ENCODE results near the gene HSF4.

HSF4 gene

DNA sequence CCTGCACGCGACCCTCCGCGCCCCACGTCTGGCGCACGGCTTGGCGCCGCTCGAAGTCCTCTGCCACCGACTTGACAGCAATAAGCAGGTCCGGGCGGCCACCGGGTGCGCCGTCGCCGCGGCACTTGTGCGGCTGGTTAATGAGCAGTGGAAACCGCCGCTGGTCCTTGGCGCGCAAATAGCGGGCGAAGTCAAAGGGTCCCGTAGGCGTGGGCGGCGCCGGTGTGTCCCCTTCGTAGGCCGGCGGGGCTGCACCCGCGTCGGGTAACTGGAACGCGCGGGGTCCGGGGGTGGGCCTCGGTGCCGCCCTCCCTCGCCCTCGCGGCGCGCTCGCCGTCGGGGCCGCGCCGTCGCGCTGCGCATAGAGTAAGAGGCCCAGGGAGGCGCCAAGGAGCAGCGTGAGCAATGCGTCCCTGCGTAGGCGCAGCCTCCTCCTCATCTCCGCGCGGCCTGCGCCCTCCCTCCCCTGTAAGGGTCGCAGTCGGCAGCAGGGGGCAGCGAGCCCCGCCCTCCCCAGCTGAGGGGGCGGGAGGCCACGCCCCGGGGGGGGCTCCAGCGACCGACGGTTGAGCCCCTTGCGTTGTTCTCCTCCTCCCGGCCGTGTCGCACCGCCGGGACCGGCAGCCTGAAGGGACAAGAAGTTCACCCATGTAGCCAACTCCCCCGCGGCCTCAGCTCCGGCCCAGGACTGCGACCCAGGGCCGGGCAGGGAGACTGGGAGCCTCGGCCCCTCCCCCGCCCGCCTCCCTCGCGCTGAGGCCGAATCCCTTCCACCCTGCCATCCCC, 14.3 kb upstream of the HSF4 start:
- peak; percentile 34 to 66 for DNase-seq (ENCODE audit: low read depth in 2 of 2)

- DNase-seq (ENCODE audit: low read depth in 2 of 2): no peak
Observed at GRCh38 chr16:67150833-67151396, 13.6 kb upstream of the HSF4 start, which contains the start of gene B3GNT9. Gene B3GNT9 (minus strand): TSS chr16:67150998. CDS start chr16:67150485, 513 bp downstream.

DNA sequence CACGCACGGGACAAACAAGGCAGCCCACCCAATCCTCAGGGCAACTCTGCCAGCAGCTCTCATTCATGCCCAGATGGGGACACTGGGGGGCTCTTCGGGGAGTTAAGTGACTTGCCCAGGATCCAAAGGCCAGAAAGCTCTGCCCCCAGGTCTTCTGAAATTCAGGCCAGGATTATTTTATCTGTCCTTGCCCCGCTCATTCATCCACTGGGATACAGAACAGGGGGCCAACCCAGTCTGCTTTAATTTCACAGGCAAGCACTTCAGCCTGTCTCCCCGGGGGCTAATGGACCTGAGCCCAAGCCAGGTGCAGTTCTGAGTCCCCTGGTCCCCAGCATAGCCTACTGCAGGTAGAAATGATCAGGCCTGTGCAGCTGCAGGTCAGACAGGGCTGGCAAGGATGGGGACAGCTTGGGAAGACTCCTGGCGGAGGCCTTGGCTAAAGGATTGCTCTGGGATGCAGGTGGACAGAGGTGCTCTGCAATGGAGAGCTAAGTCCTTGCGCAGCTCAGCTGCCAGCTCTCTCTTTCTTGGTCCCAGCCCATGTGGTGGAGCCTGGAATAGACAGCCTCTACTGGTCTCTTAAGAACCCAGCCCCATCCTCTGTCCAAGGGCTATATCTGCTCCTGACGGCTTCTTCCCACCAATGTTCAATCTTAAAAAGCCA, 13.0 kb upstream of the HSF4 start:
- no peak for DNase-seq (ENCODE audit: low read depth in 2 of 2)

DNA sequence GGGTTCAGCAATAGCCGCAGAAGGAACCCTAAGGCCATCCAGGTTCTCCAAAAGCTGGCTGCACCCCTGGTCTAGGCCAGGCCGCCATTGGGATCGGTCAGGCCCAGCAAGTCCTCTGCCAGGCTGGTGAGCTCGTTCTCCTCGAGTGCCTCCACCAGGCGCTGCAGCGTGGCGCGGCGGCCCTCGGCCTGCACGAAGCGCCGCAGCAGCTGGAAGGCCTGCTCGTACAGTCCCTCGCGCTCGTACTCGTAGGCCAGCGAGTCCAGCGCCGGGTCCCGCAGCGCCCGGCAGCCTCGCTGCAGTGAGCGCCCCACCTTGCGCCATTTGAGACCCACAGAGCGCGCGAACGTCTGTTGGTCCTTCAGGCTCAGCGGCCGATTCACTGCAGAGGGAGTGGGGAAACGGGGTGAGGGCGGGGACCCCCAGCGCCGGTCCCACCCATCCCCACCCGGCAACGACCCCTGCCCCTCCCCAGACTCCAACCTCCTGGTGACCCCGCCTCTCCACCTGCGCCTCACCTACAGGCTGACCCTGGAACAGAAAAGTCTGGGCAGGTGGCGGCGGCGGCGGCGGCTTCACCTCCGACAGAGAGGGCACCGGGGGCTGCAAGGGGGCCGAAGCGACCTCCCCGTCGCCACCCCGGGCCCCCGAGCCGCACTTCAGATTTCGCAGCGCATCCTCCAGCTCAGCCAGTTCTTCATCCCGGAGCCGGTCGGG, 9.8 kb upstream of the HSF4 start:
- no peak for DNase-seq (ENCODE audit: low read depth in 2 of 2)

GRCh38 chr16:67155295-67156142, 9.0 kb upstream of the HSF4 start:
- DNase-seq (ENCODE audit: low read depth in 2 of 2): peak; percentile 43 to 67

DNA sequence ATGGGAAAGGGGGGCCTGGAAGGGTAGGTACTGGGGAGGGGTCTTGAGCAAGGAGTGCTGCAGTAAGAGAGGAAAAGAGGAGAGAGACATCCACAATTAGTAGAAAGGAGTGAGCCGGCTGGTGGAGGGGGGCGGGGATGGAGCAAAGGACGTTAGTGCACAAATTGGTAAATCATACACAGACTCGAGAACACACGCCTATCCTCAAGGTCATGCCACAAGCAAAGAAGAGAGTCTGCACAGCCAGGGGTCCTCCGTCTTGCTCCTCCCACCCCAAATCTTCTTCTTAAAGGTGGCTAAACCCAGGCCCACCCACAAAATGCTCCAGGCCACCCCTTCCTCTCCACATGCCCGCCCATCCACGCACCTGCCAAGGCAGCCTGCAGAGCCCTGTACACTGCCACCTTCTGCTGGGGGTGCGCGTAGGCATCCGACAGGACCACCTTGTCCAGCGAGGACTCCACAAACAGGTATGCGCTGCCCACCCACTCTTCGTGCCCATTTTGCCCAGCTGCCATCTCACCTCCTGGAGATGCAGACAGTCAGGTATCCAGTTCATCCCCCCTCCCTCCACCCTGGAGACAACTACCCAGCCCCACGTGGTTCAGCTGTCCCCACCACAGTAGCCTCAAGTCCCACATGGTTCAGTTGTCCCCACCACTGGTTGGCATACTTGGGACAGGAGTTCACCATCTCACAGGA, 8.3 kb upstream of the HSF4 start:
- no peak for DNase-seq (ENCODE audit: low read depth in 2 of 2)

DNA sequence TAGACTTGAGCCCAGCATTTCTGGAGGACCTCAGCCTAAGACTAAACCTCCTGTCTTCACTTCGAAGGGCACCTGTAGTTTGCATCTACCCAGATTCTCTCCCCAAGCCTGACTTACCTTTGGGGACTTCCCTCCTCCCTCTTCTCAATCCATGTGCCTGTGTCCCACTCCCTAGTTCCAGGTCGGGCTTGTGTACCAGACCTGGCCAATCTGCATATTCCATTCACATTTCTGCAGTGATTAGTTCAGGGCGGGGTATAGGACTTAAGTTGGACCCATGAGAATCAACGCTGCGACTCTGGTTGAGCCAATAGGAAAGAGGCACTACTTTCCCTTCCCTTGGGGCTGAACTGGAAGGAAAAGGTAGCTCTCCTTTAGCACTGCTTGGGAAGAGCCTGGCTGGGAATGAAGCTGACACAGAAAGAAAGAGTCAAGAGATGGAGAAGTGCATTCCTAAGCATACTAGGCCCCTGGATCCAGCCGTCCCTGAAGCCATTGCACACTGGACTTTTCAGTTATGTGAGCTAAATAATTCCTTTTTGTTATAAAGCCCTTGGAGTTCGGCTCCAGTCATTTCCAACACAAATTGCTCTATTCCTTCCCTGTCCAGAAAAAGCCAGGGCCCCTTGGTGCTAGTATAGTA, 7.3 kb upstream of the HSF4 start:
- DNase-seq (ENCODE audit: low read depth in 2 of 2): no peak

GRCh38 chr16:67157892-67158635, 6.5 kb upstream of the HSF4 start:
- no peak for DNase-seq (ENCODE audit: low read depth in 2 of 2)

DNA sequence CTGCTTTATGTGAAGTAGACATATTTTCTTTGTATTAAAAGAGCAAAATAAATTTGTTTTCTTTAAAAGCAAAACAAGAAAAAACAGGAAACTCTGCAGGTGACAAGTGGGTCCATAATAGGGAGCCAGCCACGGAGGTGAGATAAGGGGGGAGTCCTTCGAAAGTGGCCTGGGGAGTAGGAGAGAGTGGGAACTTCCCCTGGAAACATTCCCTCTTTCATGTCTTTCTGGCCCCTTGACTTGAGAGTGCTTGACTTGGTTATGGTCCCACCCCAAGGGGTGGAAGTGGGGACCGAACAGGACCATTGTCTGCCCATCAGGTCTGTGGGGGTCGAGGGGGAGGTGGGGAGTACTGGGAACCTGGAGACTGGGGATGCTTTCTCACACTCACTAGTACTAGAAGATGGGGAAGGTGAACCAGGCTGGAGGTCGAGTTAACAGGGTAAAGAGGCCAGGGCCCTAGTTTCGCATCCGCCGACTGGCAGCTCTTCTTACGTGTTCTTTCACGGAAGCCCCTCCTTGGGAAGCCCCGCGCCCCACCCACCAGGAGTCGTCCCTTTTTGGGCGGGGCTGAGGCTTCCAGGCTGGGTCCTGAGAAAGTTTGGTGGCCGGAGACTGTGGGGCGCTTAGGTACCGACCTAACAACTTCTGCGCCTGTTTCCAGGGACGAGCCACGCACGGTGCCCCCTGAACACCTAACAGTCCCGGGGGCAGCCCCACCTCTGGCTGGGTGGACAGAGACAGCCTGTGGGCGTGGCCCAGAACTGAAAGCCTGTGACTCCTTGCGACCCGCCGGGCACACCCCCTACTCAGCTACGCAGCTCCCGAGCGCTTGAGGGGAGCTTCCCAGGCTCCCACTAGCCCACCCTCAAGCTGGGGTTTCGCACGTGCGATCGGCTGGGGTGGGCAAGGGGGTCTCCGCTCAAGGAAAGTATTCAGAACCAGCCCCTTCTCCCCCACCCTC, 5.6 kb upstream of the HSF4 start:
- peak; percentile 74 for DNase-seq (ENCODE audit: low read depth in 2 of 2)

DNA sequence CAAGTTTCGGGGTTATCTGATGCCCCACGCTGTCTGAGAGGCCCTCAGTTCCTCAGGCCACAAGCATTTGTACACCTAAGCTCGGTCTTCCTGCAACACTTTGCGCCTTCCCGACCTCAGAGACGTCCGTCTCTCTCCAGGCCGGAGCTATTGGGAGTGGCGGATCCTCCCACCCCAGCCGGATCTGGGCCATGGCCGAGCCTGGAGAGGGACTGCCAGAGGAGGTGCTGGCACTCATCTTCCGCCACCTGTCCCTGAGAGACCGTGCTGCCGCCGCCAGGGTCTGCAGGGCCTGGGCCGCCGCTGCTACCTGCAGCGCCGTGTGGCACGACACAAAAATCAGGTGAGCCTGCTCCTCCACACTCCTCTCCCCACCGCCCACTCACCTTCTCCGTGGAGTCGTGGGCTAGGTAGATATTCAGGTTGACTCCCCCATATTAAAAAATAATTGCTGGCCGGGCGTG, 2.9 kb upstream of the HSF4 start:
- no peak for DNase-seq (ENCODE audit: low read depth in 2 of 2)

- no peak for DNase-seq (ENCODE audit: low read depth in 2 of 2)
Observed at GRCh38 chr16:67162506-67163163, 1.9 kb upstream of the HSF4 start.

- DNase-seq (ENCODE audit: low read depth in 2 of 2): peak in 1 of 2 donors; percentile 15
Observed at GRCh38 chr16:67163164-67163998, 1.2 kb upstream of the HSF4 start.

- DNase-seq (ENCODE audit: low read depth in 2 of 2): no peak
Observed at GRCh38 chr16:67163999-67164558, 466 bp upstream of the HSF4 start.

GRCh38 chr16:67165121-67166078, 855 bp downstream of the HSF4 start:
- no peak for DNase-seq (ENCODE audit: low read depth in 2 of 2)

GRCh38 chr16:67166110-67166547, 1.6 kb downstream of the HSF4 start:
- DNase-seq (ENCODE audit: low read depth in 2 of 2): no peak
